ENCODE measurements around the gene PRAMEF5.
"Not testable (repeated sequence)": the region's sequence is repeated elsewhere in the genome, so short reads cannot be mapped to it uniquely, and the experiment has no call there.

PRAMEF5 gene

DNA sequence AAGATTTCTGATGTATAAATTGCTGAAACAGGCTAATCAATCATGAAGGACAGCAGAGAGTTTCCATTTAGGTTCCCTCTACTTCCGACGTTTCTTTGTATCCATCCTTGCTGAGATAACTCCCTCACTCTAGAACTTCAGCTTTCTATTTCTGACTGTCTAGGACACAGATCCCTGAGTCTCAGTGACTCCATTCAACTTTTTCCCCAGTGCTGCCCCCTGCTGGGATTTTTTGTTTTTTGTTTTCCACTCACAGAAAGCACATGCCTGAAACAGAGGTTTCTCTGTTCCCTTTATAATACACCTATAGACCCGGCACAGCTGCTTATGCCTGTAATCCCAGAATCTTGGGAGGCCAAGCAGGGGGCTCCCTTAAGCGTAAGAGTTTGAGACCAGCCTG, 31.2 kb upstream of the PRAMEF5 start:
- H3K4me1 ChIP-seq (ENCODE audit: control insufficient read depth in 2 of 2, insufficient read depth in 1 of 2, low read depth in 1 of 2, low read length in 2 of 2); H3K27me3 ChIP-seq (ENCODE audit: control insufficient read depth in 3 of 3, insufficient read depth in 3 of 3, low read depth in 1 of 3, low read length in 3 of 3); H4K91ac ChIP-seq (ENCODE audit: low read depth, low read length, poor library complexity); H3K4me3 ChIP-seq (ENCODE audit: low read length in 2 of 2); H3K18ac ChIP-seq (ENCODE audit: low read length); H2AK5ac ChIP-seq (ENCODE audit: low read depth, low read length); H3K4ac ChIP-seq (ENCODE audit: low read length); H2BK12ac ChIP-seq (ENCODE audit: low read length); H2BK15ac ChIP-seq (ENCODE audit: low read length); H3K27ac ChIP-seq (replicated peaks; ENCODE audit: low read length); H2AFZ ChIP-seq (ENCODE audit: low read length); DNase-seq (ENCODE audit: low spot score); H3K9me3 ChIP-seq (replicated peaks in 1 of 2; ENCODE audit: control insufficient read depth in 2 of 2, insufficient read depth in 1 of 2, low read depth in 1 of 2, low read length in 2 of 2); H3K4me2 ChIP-seq (ENCODE audit: insufficient read depth, low read length, poor library complexity, severe bottlenecking); H3K23ac ChIP-seq (ENCODE audit: low read depth, low read length, poor library complexity); H4K8ac ChIP-seq (ENCODE audit: low read depth, low read length); H2BK120ac ChIP-seq (ENCODE audit: low read depth, low read length); H3K79me1 ChIP-seq (ENCODE audit: low read depth, low read length); H2BK5ac ChIP-seq (ENCODE audit: low read length); H3K9ac ChIP-seq (ENCODE audit: low read depth, low read length, poor library complexity); H3K36me3 ChIP-seq (replicated peaks in 1 of 2; ENCODE audit: control insufficient read depth in 2 of 2, insufficient read depth in 2 of 2, low read length in 2 of 2); H3K14ac ChIP-seq (ENCODE audit: low read length): not testable (repeated sequence)
- WGBS, 2 donors (ENCODE audit: extremely low coverage in 2 of 2, insufficient read length in 2 of 2, insufficient replicate concordance in 1 of 2), result no CpG with 5 or more reads among the region's 4 CpGs

- Histone ChIP-seq H3K4me1 (ENCODE audit: control insufficient read depth in 2 of 2, insufficient read depth in 1 of 2, low read depth in 1 of 2, low read length in 2 of 2) (no peaks in the 10 kb centered on the region), H3K4me2 (ENCODE audit: insufficient read depth, low read length, poor library complexity, severe bottlenecking) (no peak overlapping the region), H3K4ac (ENCODE audit: low read length) (no peak overlapping the region), H2AFZ (ENCODE audit: low read length) (no peak overlapping the region), H2BK120ac (ENCODE audit: low read depth, low read length) (no peak overlapping the region), H3K4me3 (ENCODE audit: low read length in 2 of 2) (no peak overlapping the region), H3K18ac (ENCODE audit: low read length) (no peak overlapping the region), H3K14ac (ENCODE audit: low read length) (no peak overlapping the region), H3K9me3 (replicated peaks in 1 of 2; ENCODE audit: control insufficient read depth in 2 of 2, insufficient read depth in 1 of 2, low read depth in 1 of 2, low read length in 2 of 2) (peaks cover 0 to 8% of the 10 kb centered on the region in 2 donors), H3K36me3 (replicated peaks in 1 of 2; ENCODE audit: control insufficient read depth in 2 of 2, insufficient read depth in 2 of 2, low read length in 2 of 2) (no peaks in the 10 kb centered on the region), H4K8ac (ENCODE audit: low read depth, low read length) (no peak overlapping the region), H2AK5ac (ENCODE audit: low read depth, low read length) (no peak overlapping the region), H2BK12ac (ENCODE audit: low read length) (no peak overlapping the region), H2BK15ac (ENCODE audit: low read length) (no peak overlapping the region), H3K27ac (replicated peaks; ENCODE audit: low read length) (no peak overlapping the region), H2BK5ac (ENCODE audit: low read length) (no peak overlapping the region), H4K91ac (ENCODE audit: low read depth, low read length, poor library complexity) (no peak overlapping the region), H3K23ac (ENCODE audit: low read depth, low read length, poor library complexity) (no peak overlapping the region), H3K27me3 (ENCODE audit: control insufficient read depth in 3 of 3, insufficient read depth in 3 of 3, low read depth in 1 of 3, low read length in 3 of 3) (peaks cover 0 to 6% (median 0%) of the 10 kb centered on the region in 3 experiments), H3K9ac (ENCODE audit: low read depth, low read length, poor library complexity) (no peak overlapping the region), H3K79me1 (ENCODE audit: low read depth, low read length) (no peaks in the 10 kb centered on the region)
- DNase-seq (ENCODE audit: low spot score), result no peak
- no CpG with 5 or more reads among the region's 5 CpGs for WGBS, 2 donors (ENCODE audit: extremely low coverage in 2 of 2, insufficient read length in 2 of 2, insufficient replicate concordance in 1 of 2)
These were observed 29.4 kb upstream of the PRAMEF5 start for GRCh38 chr1:13224480-13225060.

GRCh38 chr1:13225675-13226204, 28.3 kb upstream of the PRAMEF5 start, which contains the start of gene PRAMEF18:
TSS of gene PRAMEF18 (minus strand) at chr1:13226154. CDS start at chr1:13226106, 48 bp downstream.
- not testable (repeated sequence) for H3K79me1 ChIP-seq (ENCODE audit: low read depth, low read length); H2BK15ac ChIP-seq (ENCODE audit: low read length); H3K14ac ChIP-seq (ENCODE audit: low read length); H2BK12ac ChIP-seq (ENCODE audit: low read length); DNase-seq (ENCODE audit: low spot score); H4K8ac ChIP-seq (ENCODE audit: low read depth, low read length); H2AK5ac ChIP-seq (ENCODE audit: low read depth, low read length); H2AFZ ChIP-seq (ENCODE audit: low read length); H3K4me3 ChIP-seq (ENCODE audit: low read length in 2 of 2); H3K4me2 ChIP-seq (ENCODE audit: insufficient read depth, low read length, poor library complexity, severe bottlenecking); H3K9ac ChIP-seq (ENCODE audit: low read depth, low read length, poor library complexity); H3K23ac ChIP-seq (ENCODE audit: low read depth, low read length, poor library complexity); H3K27me3 ChIP-seq (ENCODE audit: control insufficient read depth in 3 of 3, insufficient read depth in 3 of 3, low read depth in 1 of 3, low read length in 3 of 3); H2BK5ac ChIP-seq (ENCODE audit: low read length); H4K91ac ChIP-seq (ENCODE audit: low read depth, low read length, poor library complexity); H3K9me3 ChIP-seq (replicated peaks in 1 of 2; ENCODE audit: control insufficient read depth in 2 of 2, insufficient read depth in 1 of 2, low read depth in 1 of 2, low read length in 2 of 2); H3K27ac ChIP-seq (replicated peaks; ENCODE audit: low read length); H3K4ac ChIP-seq (ENCODE audit: low read length); H3K36me3 ChIP-seq (replicated peaks in 1 of 2; ENCODE audit: control insufficient read depth in 2 of 2, insufficient read depth in 2 of 2, low read length in 2 of 2); H2BK120ac ChIP-seq (ENCODE audit: low read depth, low read length); H3K4me1 ChIP-seq (ENCODE audit: control insufficient read depth in 2 of 2, insufficient read depth in 1 of 2, low read depth in 1 of 2, low read length in 2 of 2); H3K18ac ChIP-seq (ENCODE audit: low read length)
- no CpG with 5 or more reads among the region's 9 CpGs for WGBS, 2 donors (ENCODE audit: extremely low coverage in 2 of 2, insufficient read length in 2 of 2, insufficient replicate concordance in 1 of 2)

- not testable (repeated sequence) for H3K4me3 ChIP-seq (ENCODE audit: low read length in 2 of 2); H3K79me1 ChIP-seq (ENCODE audit: low read depth, low read length); H3K14ac ChIP-seq (ENCODE audit: low read length); H3K4me2 ChIP-seq (ENCODE audit: insufficient read depth, low read length, poor library complexity, severe bottlenecking); H4K8ac ChIP-seq (ENCODE audit: low read depth, low read length); DNase-seq (ENCODE audit: low spot score); H2BK5ac ChIP-seq (ENCODE audit: low read length); H2AK5ac ChIP-seq (ENCODE audit: low read depth, low read length); H3K18ac ChIP-seq (ENCODE audit: low read length); H3K36me3 ChIP-seq (replicated peaks in 1 of 2; ENCODE audit: control insufficient read depth in 2 of 2, insufficient read depth in 2 of 2, low read length in 2 of 2); H3K4me1 ChIP-seq (ENCODE audit: control insufficient read depth in 2 of 2, insufficient read depth in 1 of 2, low read depth in 1 of 2, low read length in 2 of 2); H3K27ac ChIP-seq (replicated peaks; ENCODE audit: low read length); H3K27me3 ChIP-seq (ENCODE audit: control insufficient read depth in 3 of 3, insufficient read depth in 3 of 3, low read depth in 1 of 3, low read length in 3 of 3); H2AFZ ChIP-seq (ENCODE audit: low read length); H3K4ac ChIP-seq (ENCODE audit: low read length); H2BK15ac ChIP-seq (ENCODE audit: low read length); H2BK120ac ChIP-seq (ENCODE audit: low read depth, low read length); H4K91ac ChIP-seq (ENCODE audit: low read depth, low read length, poor library complexity); H3K23ac ChIP-seq (ENCODE audit: low read depth, low read length, poor library complexity); H3K9ac ChIP-seq (ENCODE audit: low read depth, low read length, poor library complexity); H2BK12ac ChIP-seq (ENCODE audit: low read length)
- WGBS, 2 donors (ENCODE audit: extremely low coverage in 2 of 2, insufficient read length in 2 of 2, insufficient replicate concordance in 1 of 2), result no CpG with 5 or more reads among the region's 8 CpGs
- H3K9me3 ChIP-seq (replicated peaks in 1 of 2; ENCODE audit: control insufficient read depth in 2 of 2, insufficient read depth in 1 of 2, low read depth in 1 of 2, low read length in 2 of 2), result peaks cover 0 to 11% of the 10 kb centered on the region in 2 donors
These were observed 26.5 kb upstream of the PRAMEF5 start for GRCh38 chr1:13227271-13228055.

Measured in neuronal stem cell (in vitro differentiated cells).